HG03280 (cell line): ENCODE results near the gene THSD8.
"Not testable (repeated sequence)": the region's sequence is repeated elsewhere in the genome, so short reads cannot be mapped to it uniquely, and the experiment has no call there.

ENCODE experiments used
- ATAC-seq: cut with Tn5 transposase; IDR thresholded peaks from one replicate; pipeline ENCODE4 v1.9.1; 2021; ENCODE audit warnings: mild to moderate bottlenecking, moderate library complexity; ENCODE audit not compliant: unreplicated experiment

The THSD8 gene

DNA sequence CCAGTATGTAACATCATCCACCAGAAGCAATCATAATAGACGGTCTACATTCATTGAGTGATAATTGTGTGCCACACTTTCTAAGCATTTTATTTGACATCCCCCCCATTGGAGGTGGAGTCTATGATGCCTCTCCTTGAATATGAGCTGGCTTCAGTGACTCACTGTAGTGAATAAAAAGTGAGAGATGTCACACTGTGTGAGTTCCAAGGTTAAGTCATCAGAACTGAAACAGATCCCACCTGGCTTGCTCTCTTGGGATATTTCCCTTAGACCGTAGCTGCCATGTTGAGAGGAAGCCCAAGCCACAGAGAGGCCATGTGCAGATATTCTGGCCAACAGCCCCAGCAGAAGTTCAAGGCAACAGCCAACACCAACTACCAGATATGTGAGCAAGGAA lies 19.9 kb downstream of the THSD8 start:
- no peak for ATAC-seq

- ATAC-seq, result no peak
These were observed 23.6 kb downstream of the THSD8 start for GRCh38 chr19:12825254-12826131.

DNA sequence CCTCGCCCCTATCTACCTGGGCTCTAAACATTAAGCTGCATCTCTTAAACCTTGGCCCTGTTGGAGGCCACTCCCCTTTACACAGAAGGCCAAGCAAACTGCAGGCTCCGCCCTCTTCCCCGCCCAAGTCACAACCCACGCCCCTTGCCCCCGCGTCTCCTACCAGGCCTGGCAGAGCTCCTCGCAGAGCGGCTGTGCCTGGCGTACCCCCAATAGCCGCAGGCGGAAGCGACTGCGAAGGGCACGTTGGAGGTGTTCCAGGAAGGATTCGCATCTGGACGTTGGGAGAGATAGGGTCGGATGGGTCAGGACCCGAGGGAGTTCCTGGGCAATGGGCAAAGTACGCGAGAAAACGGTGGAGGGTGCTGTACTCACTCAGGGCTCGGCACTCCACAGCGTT lies 26.6 kb downstream of the THSD8 start:
- ATAC-seq, result no peak

GRCh38 chr19:12833418-12833737 lies 31.5 kb downstream of the THSD8 start:
- no peak for ATAC-seq

DNA sequence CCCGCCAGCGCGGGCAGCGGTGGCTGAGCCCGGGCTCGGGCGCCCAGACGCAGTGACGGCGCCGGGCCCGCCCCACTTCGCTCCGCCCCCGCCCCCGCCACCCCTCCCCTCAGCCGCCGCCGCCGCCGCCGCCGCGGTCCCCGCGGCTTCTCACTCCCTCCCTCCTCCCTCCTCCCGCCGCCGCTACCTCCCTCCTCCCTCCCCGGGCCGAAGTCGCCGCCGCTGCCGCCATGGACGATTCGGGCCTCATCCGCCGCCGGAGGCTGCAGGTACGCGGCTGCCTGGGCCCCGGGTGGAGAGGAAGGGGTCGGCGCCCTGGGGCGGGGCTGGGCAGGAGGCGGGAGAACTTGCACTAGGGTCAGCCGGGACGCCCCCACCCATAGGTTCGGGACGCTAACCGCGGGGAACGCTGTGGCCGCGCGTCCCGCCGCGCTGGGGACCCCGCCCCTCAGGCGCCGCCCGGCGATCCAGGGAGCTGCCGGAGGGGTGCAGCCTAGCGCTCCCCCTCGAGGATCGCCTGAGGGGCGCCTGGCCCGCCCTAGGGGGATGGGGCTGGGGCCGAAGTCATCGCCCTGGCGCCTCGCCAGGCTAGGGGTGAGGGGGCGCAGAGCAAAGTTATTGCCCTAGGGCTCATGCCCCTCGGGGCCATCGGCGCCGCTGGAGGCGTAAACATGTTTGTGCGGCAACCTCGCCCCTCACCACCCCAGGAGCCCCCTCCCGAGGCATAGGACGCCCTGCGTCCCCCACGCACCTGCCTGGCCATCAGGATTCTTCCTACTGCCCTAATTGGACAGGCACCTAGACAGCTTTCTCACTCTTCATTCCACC lies 32.1 kb downstream of the THSD8 start:
- ATAC-seq, result no peak

- ATAC-seq, result no peak
These were observed 32.7 kb downstream of the THSD8 start, which contains the start of gene RTBDN for GRCh38 chr19:12834566-12834943. Gene RTBDN (minus strand): TSS chr19:12834579. CDS start chr19:12829979, 4,600 bp downstream.

GRCh38 chr19:12834976-12835757 lies 33.3 kb downstream of the THSD8 start:
- no peak for ATAC-seq

DNA sequence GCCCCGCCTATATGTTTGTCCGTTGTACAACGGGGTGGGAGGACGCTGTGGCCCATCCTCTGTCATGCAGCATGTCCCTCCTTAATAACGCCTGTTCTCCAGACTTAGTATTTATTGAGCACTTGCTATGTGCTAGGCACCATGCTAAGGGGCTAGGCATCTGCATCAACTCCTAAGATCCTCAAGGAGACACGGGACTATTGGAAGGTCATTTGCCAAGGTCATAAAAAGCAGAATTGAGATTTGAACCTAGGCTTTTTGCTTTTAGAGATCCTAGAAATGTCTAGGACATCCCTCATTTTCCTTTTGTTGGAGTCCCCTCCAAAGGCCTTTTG lies 34.6 kb downstream of the THSD8 start:
- ATAC-seq, result no peak

DNA sequence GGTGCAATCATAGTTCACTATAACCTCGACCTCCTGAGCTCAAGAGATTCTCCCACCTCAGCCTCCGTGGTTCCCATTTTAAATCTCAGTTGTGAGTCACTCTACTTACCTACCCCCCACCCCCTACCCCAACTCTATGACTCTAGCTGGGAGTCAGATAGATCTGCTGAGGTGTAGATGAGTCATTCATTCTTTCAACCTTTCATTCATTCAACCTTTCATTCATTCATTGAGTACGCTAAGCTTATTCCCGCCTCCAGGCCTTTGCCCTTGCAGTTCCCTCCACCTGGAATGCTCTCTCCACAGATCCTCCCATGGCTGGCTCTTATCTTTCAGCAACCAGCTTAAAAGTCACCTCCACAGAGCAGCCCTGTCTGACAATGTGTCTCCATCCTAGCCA lies 35.4 kb downstream of the THSD8 start:
- ATAC-seq, result no peak

DNA sequence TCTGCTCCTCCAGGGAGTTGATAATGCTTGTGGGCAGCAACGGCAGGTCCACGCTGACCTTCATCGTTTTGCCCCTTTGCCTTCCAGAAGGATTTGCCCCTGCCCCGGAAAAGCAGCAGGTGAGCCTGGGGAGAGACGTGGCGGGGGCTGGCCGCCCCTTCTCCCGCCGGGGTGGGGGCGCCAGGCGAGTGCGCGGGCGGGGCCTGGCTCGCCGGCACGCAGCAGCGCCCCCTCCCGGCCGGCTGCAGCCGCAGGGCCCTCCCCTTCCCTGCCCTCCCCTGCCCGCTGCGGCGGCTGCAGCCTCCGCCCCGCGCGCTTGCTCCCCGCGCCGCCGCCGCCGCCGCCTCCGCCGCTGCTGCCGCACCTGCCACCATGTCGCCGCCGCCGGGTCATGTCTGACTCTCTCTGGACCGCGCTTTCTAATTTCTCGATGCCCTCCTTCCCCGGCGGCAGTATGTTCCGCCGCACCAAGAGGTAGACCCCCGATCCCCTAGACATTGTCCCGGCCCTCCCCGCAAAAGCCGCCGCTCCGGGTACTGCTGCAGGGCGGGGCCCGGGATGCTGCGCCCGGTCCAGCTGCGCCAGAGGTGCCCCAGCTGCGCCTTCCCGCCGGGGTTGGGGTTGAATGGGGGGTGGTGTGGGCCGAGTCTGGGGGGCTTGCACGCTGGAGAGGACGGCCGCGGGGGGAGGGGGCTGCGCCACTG lies 36.5 kb downstream of the THSD8 start, which contains the start of gene MAST1:
MAST1 (plus strand) TSS at position 334 of the 704 bp plus-strand sequence; CDS start at position 392, 58 bp downstream.
- no peak for ATAC-seq

GRCh38 chr19:12838886-12839756 lies 37.3 kb downstream of the THSD8 start:
- no peak for ATAC-seq

DNA sequence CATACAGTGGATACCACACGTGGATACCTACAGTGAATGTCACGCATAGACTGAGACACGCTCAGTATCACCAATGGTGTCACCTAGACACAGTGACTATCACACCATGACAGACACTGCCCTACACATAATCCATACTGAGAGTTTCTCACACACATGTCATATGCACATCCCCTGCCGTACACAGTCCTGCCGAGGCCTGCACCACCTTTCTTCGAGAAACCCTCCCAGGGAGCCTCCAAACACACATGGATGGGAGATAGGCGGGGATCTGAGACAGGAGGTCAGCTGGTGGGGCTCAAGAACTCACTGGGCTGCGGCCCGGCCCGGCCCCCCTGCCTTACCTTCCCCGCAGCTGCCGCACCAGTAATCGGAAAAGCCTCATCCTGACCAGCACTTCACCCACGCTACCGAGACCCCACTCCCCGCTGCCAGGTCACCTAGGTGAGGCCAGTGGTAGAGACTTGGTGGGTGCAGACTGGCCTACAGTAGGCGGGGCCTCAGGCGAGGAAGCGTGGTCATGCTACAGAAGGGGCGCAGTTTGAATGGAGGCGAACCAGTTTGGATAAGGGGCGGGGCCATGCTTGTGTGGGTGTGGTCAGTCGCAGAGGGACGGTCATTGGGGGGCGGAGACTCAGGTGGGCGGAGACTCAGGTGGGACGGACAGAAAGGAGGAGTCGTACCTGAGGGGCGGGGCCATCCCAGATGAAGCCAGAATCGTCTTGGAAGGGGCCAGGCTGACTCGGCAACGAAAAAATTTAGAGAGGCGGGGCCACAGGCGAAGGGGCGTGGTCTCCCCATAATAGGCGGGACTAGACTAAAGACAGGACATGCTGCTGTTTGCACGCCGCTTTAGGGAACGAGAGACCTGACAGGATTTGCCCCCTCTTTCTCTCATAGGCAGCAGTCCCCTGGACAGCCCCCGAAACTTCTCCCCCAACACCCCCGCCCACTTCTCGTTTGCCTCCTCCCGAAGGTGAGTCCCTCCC lies 38.5 kb downstream of the THSD8 start:
- ATAC-seq, result no peak

GRCh38 chr19:12841094-12841493 lies 39.2 kb downstream of the THSD8 start:
- ATAC-seq, result no peak

DNA sequence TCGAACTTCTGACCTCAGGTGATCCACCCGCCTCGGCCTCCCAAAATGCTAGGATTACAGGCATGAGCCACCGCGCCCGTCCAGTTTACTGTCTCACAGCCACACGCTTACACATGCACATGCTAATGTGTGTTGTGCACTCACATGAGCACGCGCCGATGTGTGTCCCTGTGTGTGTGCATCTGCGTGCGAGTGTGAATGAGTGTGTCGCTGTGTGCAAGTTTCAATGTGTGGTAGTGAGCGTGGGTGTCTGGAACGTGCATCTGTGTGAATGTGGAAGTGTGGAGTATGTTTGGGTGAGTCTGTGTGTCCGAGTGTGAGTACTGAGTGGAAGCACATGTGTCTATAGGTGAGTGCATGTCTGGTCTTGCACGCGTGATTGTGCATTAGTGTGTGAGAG lies 40.6 kb downstream of the THSD8 start:
- ATAC-seq, result no peak

GRCh38 chr19:12843328-12843727 lies 41.5 kb downstream of the THSD8 start:
- ATAC-seq, result no peak

- ATAC-seq, result no peak
These were observed 42.3 kb downstream of the THSD8 start for GRCh38 chr19:12843999-12844732.

DNA sequence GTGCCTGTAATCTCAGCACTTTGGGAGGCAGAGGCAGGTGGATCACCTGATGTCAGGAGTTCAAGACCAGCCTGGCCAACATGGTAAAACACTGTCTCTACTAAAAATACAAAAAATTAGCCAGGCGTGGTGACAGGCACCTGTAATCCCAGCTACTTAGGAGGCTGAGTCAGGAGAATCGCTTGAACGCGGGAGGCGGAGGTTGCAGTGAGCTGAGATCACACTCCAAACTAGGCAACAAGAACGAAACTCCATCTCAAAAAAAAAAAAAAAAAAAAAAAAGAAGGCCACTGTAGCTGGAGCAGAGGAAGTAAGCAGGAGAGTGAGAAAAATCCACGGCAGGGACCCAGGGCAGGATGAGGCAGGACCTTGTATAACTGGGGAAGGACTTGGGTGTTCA lies 44.7 kb downstream of the THSD8 start:
- ATAC-seq, result not testable (repeated sequence)
